ENCODE measurements around the gene KCNMB3. TPM values are rescaled to one million over a fixed set of nuclear protein-coding genes. Genes with fewer than 3 reads are reported as not detected.

The KCNMB3 gene
- total and polyA plus RNA-seq, 2 of the 8 experiments (the other 6 are each of a cell fraction or from before 2014, with no cell fraction given) = 1.7 to 2.0 TPM

DNA sequence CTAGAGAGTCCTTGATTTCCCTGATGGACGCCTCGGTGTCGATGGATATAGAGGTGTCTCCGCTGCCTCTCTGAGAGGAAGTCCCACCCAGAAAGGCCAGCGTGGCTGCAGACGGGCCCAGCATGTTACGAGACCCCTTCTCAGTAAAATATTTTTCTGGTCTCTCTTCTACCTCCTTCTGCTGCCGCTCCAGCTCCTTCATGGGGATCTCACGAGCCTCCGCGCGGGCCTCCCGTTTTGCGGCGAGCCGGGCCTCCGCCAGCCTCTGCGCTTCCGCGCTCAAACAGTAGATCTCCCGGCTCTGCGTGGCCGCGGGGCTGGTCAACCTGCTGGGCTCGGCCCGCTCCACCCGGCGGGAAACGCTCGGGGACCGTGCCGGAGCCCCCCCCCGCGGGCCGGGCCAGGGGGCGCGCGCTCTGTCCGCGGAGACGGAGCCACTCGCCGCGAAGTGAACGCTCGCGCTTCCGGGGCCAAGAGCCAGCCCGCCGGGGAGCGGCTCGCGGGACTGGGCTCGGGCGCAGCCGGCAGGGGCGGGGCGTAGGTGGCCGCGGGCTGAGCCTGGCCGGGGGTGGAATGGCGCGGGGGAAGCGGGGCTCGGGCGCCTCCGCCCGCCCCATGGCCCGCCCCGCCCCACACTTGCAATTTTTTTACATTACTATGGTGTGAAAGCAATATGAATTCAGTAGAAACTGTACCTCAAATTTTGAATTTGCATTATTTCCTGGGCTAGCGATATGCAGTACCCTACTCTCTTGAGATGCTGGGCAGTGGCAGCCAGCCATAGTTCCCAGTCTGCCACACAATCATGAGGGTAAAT lies 10.2 kb upstream of the KCNMB3 start (continued):
- TF ChIP-seq SRF (IDR thresholded peaks at IDR 0.05; ENCODE audit: low read depth, low read length) (no peak), TAF1 (IDR thresholded peaks at IDR 0.05; ENCODE audit: low read depth, low read length) (peak; percentile 72), YY1 (IDR thresholded peaks at IDR 0.05; ENCODE audit: low read depth, low read length) (no peak), CEBPB (IDR thresholded peaks at IDR 0.05; ENCODE audit: low read depth, low read length) (no peak), SP2 (IDR thresholded peaks at IDR 0.05; ENCODE audit: low read length) (no peak), RBBP5 (IDR thresholded peaks at IDR 0.05; ENCODE audit: borderline replicate concordance, low read depth, low read length) (peak; percentile 88; the same call in 1 of the 2 replicates), TCF12 (IDR thresholded peaks at IDR 0.05; ENCODE audit: low read depth, low read length) (no peak), HDAC2 (IDR thresholded peaks at IDR 0.05; ENCODE audit: borderline replicate concordance in 1 of 2, low read depth in 2 of 2, low read length in 2 of 2) (peak in 1 of 2 experiments; percentile 41; a peak in 1 of 4 replicates), TAF7 (optimal IDR thresholded peaks at IDR 0.05; ENCODE audit: borderline replicate concordance, low read depth, low read length) (peak; percentile 42), POU5F1 (IDR thresholded peaks at IDR 0.05; ENCODE audit: low read depth, low read length) (no peak), SUZ12 (IDR thresholded peaks at IDR 0.05; ENCODE audit: low read length) (no peak), KDM5A (IDR thresholded peaks at IDR 0.05; ENCODE audit: low read length) (no peak), GABPA (IDR thresholded peaks at IDR 0.05; ENCODE audit: borderline replicate concordance, insufficient read depth, low read length) (peak; percentile 32; the same call in 1 of the 2 replicates), TBP (IDR thresholded peaks at IDR 0.05; ENCODE audit: low read depth, low read length) (peak; percentile 21; the same call in 1 of the 2 replicates), SIN3A (conservative IDR thresholded peaks at IDR 0.05 in 1 of 2, IDR thresholded peaks at IDR 0.05 in 1 of 2; ENCODE audit: low read depth in 1 of 2, low read length in 2 of 2) (no peak), JUN (IDR thresholded peaks at IDR 0.05; ENCODE audit: low read depth, low read length) (no peak), ASH2L (IDR thresholded peaks at IDR 0.05; ENCODE audit: low read length) (peak; percentile 76), CBX8 (IDR thresholded peaks at IDR 0.05; ENCODE audit: borderline replicate concordance, low read depth, low read length) (no peak)
- TF ChIP-seq, protein P1, sequence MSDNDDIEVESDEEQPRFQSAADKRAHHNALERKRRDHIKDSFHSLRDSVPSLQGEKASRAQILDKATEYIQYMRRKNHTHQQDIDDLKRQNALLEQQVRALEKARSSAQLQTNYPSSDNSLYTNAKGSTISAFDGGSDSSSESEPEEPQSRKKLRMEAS (IDR thresholded peaks at IDR 0.05) = peak; percentile 67
- TF ChIP-seq, protein P2, sequence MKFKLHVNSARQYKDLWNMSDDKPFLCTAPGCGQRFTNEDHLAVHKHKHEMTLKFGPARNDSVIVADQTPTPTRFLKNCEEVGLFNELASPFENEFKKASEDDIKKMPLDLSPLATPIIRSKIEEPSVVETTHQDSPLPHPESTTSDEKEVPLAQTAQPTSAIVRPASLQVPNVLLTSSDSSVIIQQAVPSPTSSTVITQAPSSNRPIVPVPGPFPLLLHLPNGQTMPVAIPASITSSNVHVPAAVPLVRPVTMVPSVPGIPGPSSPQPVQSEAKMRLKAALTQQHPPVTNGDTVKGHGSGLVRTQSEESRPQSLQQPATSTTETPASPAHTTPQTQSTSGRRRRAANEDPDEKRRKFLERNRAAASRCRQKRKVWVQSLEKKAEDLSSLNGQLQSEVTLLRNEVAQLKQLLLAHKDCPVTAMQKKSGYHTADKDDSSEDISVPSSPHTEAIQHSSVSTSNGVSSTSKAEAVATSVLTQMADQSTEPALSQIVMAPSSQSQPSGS (IDR thresholded peaks at IDR 0.05; ENCODE audit: low read length) = no peak
- TF ChIP-seq, protein P3, sequence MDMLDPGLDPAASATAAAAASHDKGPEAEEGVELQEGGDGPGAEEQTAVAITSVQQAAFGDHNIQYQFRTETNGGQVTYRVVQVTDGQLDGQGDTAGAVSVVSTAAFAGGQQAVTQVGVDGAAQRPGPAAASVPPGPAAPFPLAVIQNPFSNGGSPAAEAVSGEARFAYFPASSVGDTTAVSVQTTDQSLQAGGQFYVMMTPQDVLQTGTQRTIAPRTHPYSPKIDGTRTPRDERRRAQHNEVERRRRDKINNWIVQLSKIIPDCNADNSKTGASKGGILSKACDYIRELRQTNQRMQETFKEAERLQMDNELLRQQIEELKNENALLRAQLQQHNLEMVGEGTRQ (IDR thresholded peaks at IDR 0.05; ENCODE audit: low read length) = no peak
